Body of pancreas (tissue), 4 donors: ENCODE measurements around the gene FAM200C. TPM values are rescaled to one million over a fixed set of nuclear protein-coding genes. Genes with fewer than 3 reads are reported as not detected.

Experiments used
- ATAC-seq: fragments of 150-250 bp; one replicate; pipeline ENCODE4 v1.9.1; 2016
- DNase-seq, 4 donors: peaks; one replicate each; pipeline ENCODE4 v3.0.0-alpha.2; 2019
- H3K27ac ChIP-seq, 4 donors: fragments of 200-600 bp; sonication (generic); 1 replicate in 3 of 4; 2 replicates in 1 of 4; pipeline versions ENCODE4 v1.5.1 to v1.6.1; 2016 to 2019; ENCODE audit warnings: mild to moderate bottlenecking in 1 of 4, mixed read lengths in 1 of 4, moderate library complexity in 1 of 4
- H3K27me3 ChIP-seq, 2 donors: fragments of 200-600 bp; sonication (generic); one replicate each; pipeline ENCODE4 v1.6.0; 2016; ENCODE audit warnings: mild to moderate bottlenecking in 1 of 2
- H3K36me3 ChIP-seq, 2 donors: fragments of 200-600 bp; sonication (generic); replicated peaks in 1 of 2; 2 replicates each; pipeline ENCODE4 v1.5.1; 2016; ENCODE audit warnings: low read depth in 2 of 2; ENCODE audit not compliant: insufficient read depth in 1 of 2
- H3K4me1 ChIP-seq: fragments of 200-600 bp; sonication (generic); one replicate; pipeline ENCODE4 v1.6.0; 2016
- H3K4me3 ChIP-seq, 2 donors: fragments of 200-600 bp; sonication (generic); 1 replicate in 1 of 2; 2 replicates in 1 of 2; pipeline ENCODE4 v1.5.1; 2016 to 2019
- H3K9me3 ChIP-seq, 3 donors: fragments of 200-600 bp; sonication (generic); 1 replicate in 2 of 3; 2 replicates in 1 of 3; pipeline ENCODE4 v1.5.1; 2016
- CTCF ChIP-seq, 7 experiments: fragments of 450-650 bp in 4 of 7; fragments of 200-600 bp in 3 of 7; sonication (generic) in 3 of 7; IDR thresholded peaks; one replicate each; pipeline ENCODE4 v1.5.1; 2016 to 2019; ENCODE audit warnings: antibody characterized with exemption in 7 of 7
- POLR2A ChIP-seq, 3 donors: fragments of 450-650 bp; IDR thresholded peaks; one replicate each; pipeline ENCODE4 v1.6.1; 2016; ENCODE audit warnings: antibody characterized with exemption in 3 of 3, mild to moderate bottlenecking in 2 of 3
- WGBS, 2 donors: methylation state at CpG; one replicate each; pipeline ENCODE4 v1.1.5; 2017; 5-methylcytosine and 5-hydroxymethylcytosine counted together
- intact Hi-C: fragments of 100-400 bp; cut with DNase I; formaldehyde crosslinking; loops from one replicate; pipeline ENCODE4 v1.15.1; 2023
- total RNA-seq, 2 donors: library from RNA; depleted of rRNA; stranded (reverse); fragments of >200 nt; gene quantifications; one replicate each; pipeline ENCODE4 v1.1.0, GENCODE V29; 2016

The FAM200C gene
- total RNA-seq, 2 donors from 2014 or later, result 4.6 to 6.0 TPM

- no peaks in the 10 kb centered on the region for H3K9me3 ChIP-seq
- ATAC-seq, result no peak
- no peaks in the 10 kb centered on the region for H3K36me3 ChIP-seq
- no peaks in the 10 kb centered on the region for H3K4me1 ChIP-seq
- no peak for DNase-seq
- no peak overlapping the region for H3K4me3 ChIP-seq
- H3K27me3 ChIP-seq, result no peaks in the 10 kb centered on the region
- TF ChIP-seq POLR2A (IDR thresholded peaks at IDR 0.05) (no peak), CTCF (IDR thresholded peaks at IDR 0.05) (no peak)
- H3K27ac ChIP-seq, result no peak overlapping the region
- intact Hi-C loops, result no loop called here
- 62% methylated on average over 4 of the region's 4 CpGs for WGBS, 2 donors
Observed at GRCh38 chr5:160379511-160379910, 20.3 kb downstream of the FAM200C start.

- no peak for ATAC-seq
- intact Hi-C loops, result no loop called here
- 33 to 35% methylated on average over 2 of the region's 2 CpGs for WGBS, 2 donors
- Histone ChIP-seq H3K4me1 (no peaks in the 10 kb centered on the region), H3K27me3 (no peaks in the 10 kb centered on the region), H3K27ac (no peak overlapping the region), H3K9me3 (no peaks in the 10 kb centered on the region), H3K4me3 (no peak overlapping the region), H3K36me3 (no peaks in the 10 kb centered on the region)
- TF ChIP-seq CTCF (IDR thresholded peaks at IDR 0.05) (no peak), POLR2A (IDR thresholded peaks at IDR 0.05) (no peak)
- no peak for DNase-seq
Observed at GRCh38 chr5:160378330-160378729, 21.5 kb downstream of the FAM200C start.

GRCh38 chr5:160377651-160378050 is 22.2 kb downstream of the FAM200C start:
- H3K27ac ChIP-seq, result no peak overlapping the region
- H3K27me3 ChIP-seq, result no peaks in the 10 kb centered on the region
- intact Hi-C loops, result no loop called here
- ATAC-seq, result no peak
- H3K4me1 ChIP-seq, result no peaks in the 10 kb centered on the region
- WGBS, 2 donors, result 81 to 88% methylated on average over 5 of the region's 5 CpGs
- H3K9me3 ChIP-seq, result no peaks in the 10 kb centered on the region
- DNase-seq, result no peak
- TF ChIP-seq POLR2A (IDR thresholded peaks at IDR 0.05) (no peak), CTCF (IDR thresholded peaks at IDR 0.05) (no peak)
- H3K36me3 ChIP-seq, result no peaks in the 10 kb centered on the region
- no peak overlapping the region for H3K4me3 ChIP-seq

GRCh38 chr5:160376416-160376815 is 23.4 kb downstream of the FAM200C start:
- H3K27ac ChIP-seq, result no peak overlapping the region
- DNase-seq (no peak), ATAC-seq (no peak)
- H3K27me3 ChIP-seq, result no peaks in the 10 kb centered on the region
- intact Hi-C loops, result no loop called here
- no peaks in the 10 kb centered on the region for H3K9me3 ChIP-seq
- H3K4me3 ChIP-seq, result no peak overlapping the region
- H3K36me3 ChIP-seq, result no peaks in the 10 kb centered on the region
- no peak for TF ChIP-seq POLR2A (IDR thresholded peaks at IDR 0.05)
- no peak for TF ChIP-seq CTCF (IDR thresholded peaks at IDR 0.05)
- H3K4me1 ChIP-seq, result no peaks in the 10 kb centered on the region

- no peak for DNase-seq
- no peak overlapping the region for H3K27ac ChIP-seq
- TF ChIP-seq CTCF (IDR thresholded peaks at IDR 0.05), result no peak
- no peak for TF ChIP-seq POLR2A (IDR thresholded peaks at IDR 0.05)
- no peak for ATAC-seq
- 74 to 79% methylated on average over 2 of the region's 2 CpGs for WGBS, 2 donors
- H3K4me3 ChIP-seq, result no peak overlapping the region
- no peaks in the 10 kb centered on the region for H3K9me3 ChIP-seq
- H3K4me1 ChIP-seq, result no peaks in the 10 kb centered on the region
- intact Hi-C loops, result no loop called here
- H3K27me3 ChIP-seq, result no peaks in the 10 kb centered on the region
- H3K36me3 ChIP-seq, result no peaks in the 10 kb centered on the region
Observed at GRCh38 chr5:160375701-160376100, 24.2 kb downstream of the FAM200C start.
